B cell (primary cell): Measurements from ENCODE around the gene FSCN2. TPM values are rescaled to one million over a fixed set of nuclear protein-coding genes. Genes with fewer than 3 reads are reported as not detected.

Experiments
- ATAC-seq: fragments of 200-7000 bp; cut with Tn5 transposase; one replicate; pipeline ENCODE4 v1.10.0; 2021; ENCODE audit warnings: low read depth, mild to moderate bottlenecking, moderate number of reproducible peaks, moderate library complexity
- CTCF ChIA-PET: fragments of 350-600 bp; sonication (Branson Sonifier 250); formaldehyde crosslinking; loops from one replicate; lab custom pipeline; 2021; ENCODE audit warnings: antibody characterized with exemption, inconsistent platforms; lab: Charles Lee
- POLR2A ChIA-PET: fragments of 350-600 bp; sonication (Branson Sonifier 250); formaldehyde crosslinking; loops from one replicate; lab custom pipeline; 2021; ENCODE audit warnings: antibody characterized with exemption; lab: Charles Lee
- DNase-seq: peaks from one replicate; pipeline ENCODE4 v3.0.0; 2013
- H2AFZ ChIP-seq: 2 replicates; pipeline ENCODE4 v1.6.1; 2012; ENCODE audit warnings: mild to moderate bottlenecking, low read depth, low read length; ENCODE audit not compliant: insufficient read depth, poor library complexity, severe bottlenecking
- H3K27ac ChIP-seq, 2 donors: 1 replicate in 1 of 2; 2 replicates in 1 of 2; pipeline ENCODE4 v1.5.1; 2012 to 2013; ENCODE audit warnings: low read length in 2 of 2, mild to moderate bottlenecking in 2 of 2, moderate library complexity in 1 of 2
- H3K27me3 ChIP-seq, 4 experiments: fragments of 200-600 bp in 1 of 4; sonication (generic) in 1 of 4; replicated peaks in 1 of 4; 1 replicate in 2 of 4; 2 replicates in 2 of 4; pipeline versions ENCODE4 v1.6.1 to v1.7.0; 2013 to 2016; ENCODE audit warnings: low read length in 3 of 4, mild to moderate bottlenecking in 2 of 4, mixed read lengths in 1 of 4, moderate library complexity in 1 of 4; ENCODE audit not compliant: insufficient read depth in 4 of 4, control insufficient read depth in 3 of 4; ENCODE audit errors: control extremely low read depth in 1 of 4
- H3K36me3 ChIP-seq, 2 experiments: replicated peaks in 1 of 2; 1 replicate in 1 of 2; 2 replicates in 1 of 2; pipeline versions ENCODE4 v1.6.1 to v1.7.1; 2013; ENCODE audit warnings: low read length in 1 of 2; ENCODE audit not compliant: insufficient read depth in 2 of 2, control insufficient read depth in 1 of 2; ENCODE audit errors: control extremely low read depth in 1 of 2, extremely low read depth in 1 of 2
- H3K4me1 ChIP-seq, 2 donors: fragments of 200-600 bp in 1 of 2; sonication (generic) in 1 of 2; 1 replicate in 1 of 2; 2 replicates in 1 of 2; pipeline versions ENCODE4 v1.5.1 to v1.6.1; 2013 to 2017; ENCODE audit warnings: low read length in 2 of 2; ENCODE audit not compliant: control insufficient read depth in 2 of 2, insufficient read depth in 2 of 2
- H3K4me2 ChIP-seq: replicated peaks from 2 replicates; pipeline ENCODE3; 2012; ENCODE audit warnings: mild to moderate bottlenecking, low read depth, low read length; ENCODE audit not compliant: poor library complexity, severe bottlenecking
- H3K4me3 ChIP-seq, 5 experiments: fragments of 200-600 bp in 1 of 5; sonication (generic) in 1 of 5; 1 replicate in 3 of 5; 2 replicates in 2 of 5; pipeline versions ENCODE4 v1.5.1 to v1.7.0; 2011 to 2016; ENCODE audit warnings: low read length in 4 of 5, mild to moderate bottlenecking in 4 of 5, low read depth in 2 of 5, control low read depth in 1 of 5, moderate library complexity in 1 of 5; ENCODE audit not compliant: insufficient read depth in 1 of 5; ENCODE audit errors: control extremely low read depth in 1 of 5, extremely low read depth in 1 of 5
- H3K79me2 ChIP-seq: fragments of 200-600 bp; sonication (generic); one replicate; pipeline ENCODE4 v1.6.0; 2016; ENCODE audit warnings: low read length; ENCODE audit not compliant: control insufficient read depth, insufficient read depth
- H3K9ac ChIP-seq: fragments of 200-600 bp; sonication (generic); 2 replicates; pipeline ENCODE4 v1.6.1; 2017; ENCODE audit warnings: mild to moderate bottlenecking, low read length, moderate library complexity
- H3K9me3 ChIP-seq, 3 donors: one replicate each; pipeline versions ENCODE4 v1.6.1 to v1.7.1; 2013; ENCODE audit warnings: low read length in 2 of 3; ENCODE audit not compliant: control insufficient read depth in 2 of 3, insufficient read depth in 1 of 3; ENCODE audit errors: control extremely low read depth in 1 of 3
- H4K20me1 ChIP-seq: 2 replicates; pipeline ENCODE4 v1.6.0; 2012; ENCODE audit warnings: mild to moderate bottlenecking, low read length; ENCODE audit not compliant: insufficient read depth, control insufficient read depth, poor library complexity, severe bottlenecking
- H3K27ac Mint-ChIP-seq: one replicate; pipeline ENCODE4 v1.8.0; 2021; ENCODE audit warnings: mixed read lengths
- H3K27me3 Mint-ChIP-seq: one replicate; pipeline ENCODE4 v1.8.0; 2021; ENCODE audit warnings: mixed read lengths
- H3K4me1 Mint-ChIP-seq: one replicate; pipeline ENCODE4 v1.8.0; 2021; ENCODE audit warnings: mixed read lengths
- H3K4me3 Mint-ChIP-seq: one replicate; pipeline ENCODE4 v1.8.0; 2021; ENCODE audit warnings: mixed read lengths
- H3K9me3 Mint-ChIP-seq: one replicate; pipeline ENCODE4 v1.8.0; 2022; ENCODE audit warnings: mixed read lengths; ENCODE audit not compliant: insufficient read depth
- EZH2 ChIP-seq: IDR thresholded peaks from 2 replicates; pipeline ENCODE4 v1.6.1; 2012; ENCODE audit warnings: borderline replicate concordance, low read depth, mild to moderate bottlenecking, moderate library complexity, low read length; ENCODE audit not compliant: insufficient read depth, poor library complexity, severe bottlenecking
- WGBS: methylation state at CpG from one replicate; pipeline ENCODE4 v1.1.5; 2013; ENCODE audit warnings: missing lambda C conversion rate; ENCODE audit not compliant: insufficient coverage; 5-methylcytosine and 5-hydroxymethylcytosine counted together
- intact Hi-C: fragments of 100-400 bp; cut with micrococcal nuclease; formaldehyde crosslinking; loops from one replicate; pipeline ENCODE4 v1.10.0; 2022
- polyA plus RNA-seq: library from polyadenylated mRNA; depleted of rRNA; stranded (reverse); fragments of >200 nt; gene quantifications from 2 replicates; pipeline ENCODE4 v1.2.3, GENCODE V29; 2012
- total RNA-seq, 2 donors: library from RNA; stranded (reverse); fragments of 120-200 nt in 1 of 2; gene quantifications; 1 replicate in 1 of 2; 2 replicates in 1 of 2; pipeline versions ENCODE4 v1.2.3 to v1.2.4, GENCODE V29; 2013 to 2022
- TF ChIP-seq, protein P1 (sequence below): fragments of 200-600 bp; IDR thresholded peaks from one replicate; pipeline ENCODE4 v1.8.0; 2022; ENCODE audit warnings: antibody characterized with exemption, mild to moderate bottlenecking

The FSCN2 gene
- total and polyA plus RNA-seq, 2 donors (not counting 1 experiment from before 2014, with no cell fraction given) = 6.3 to 12.0 TPM

DNA sequence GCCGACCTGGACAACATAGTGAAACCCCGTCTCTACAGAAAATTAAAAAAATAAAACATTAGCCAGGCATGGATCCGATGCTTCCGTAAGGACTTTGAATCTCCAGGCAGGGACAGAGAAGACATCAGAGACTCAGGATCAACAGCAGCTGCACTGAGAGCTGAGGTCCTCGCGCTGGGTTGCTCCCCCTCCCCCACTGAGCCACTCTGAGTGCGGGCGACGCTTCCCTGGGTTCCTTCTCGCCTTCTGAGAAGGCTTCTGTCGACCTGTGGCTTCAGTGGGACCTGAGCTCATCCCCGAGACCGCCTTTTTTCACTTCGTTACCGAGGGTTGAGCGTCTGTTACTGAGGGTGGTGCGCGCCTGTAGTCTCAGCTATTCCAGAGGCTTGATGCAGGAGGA is 36.0 kb upstream of the FSCN2 start:
- ChIA-PET POLR2A (no interaction called here), CTCF (interaction anchor here (0.5 to 0.7 kb wide), 2 partner anchors 9 to 110 kb away, joined by 3 read pairs; no protein-coding TSS in a partner anchor)
- H3K4me1 Mint-ChIP-seq = no peaks in the 10 kb centered on the region
- WGBS = 91% methylated on average over 18 of the region's 18 CpGs
- no peaks in the 10 kb centered on the region for H3K9me3 Mint-ChIP-seq
- no peak overlapping the region for H3K4me2 ChIP-seq
- peaks cover 0 to 12% (median 5%) of the 10 kb centered on the region in 4 experiments for H3K27me3 ChIP-seq
- H3K79me2 ChIP-seq = no peaks in the 10 kb centered on the region
- H3K27ac Mint-ChIP-seq = no peak overlapping the region
- no peak overlapping the region for H3K27ac ChIP-seq
- H3K4me1 ChIP-seq = peaks cover 9 to 12% of the 10 kb centered on the region in 2 donors
- no peak for TF ChIP-seq EZH2
- TF ChIP-seq, protein P1, sequence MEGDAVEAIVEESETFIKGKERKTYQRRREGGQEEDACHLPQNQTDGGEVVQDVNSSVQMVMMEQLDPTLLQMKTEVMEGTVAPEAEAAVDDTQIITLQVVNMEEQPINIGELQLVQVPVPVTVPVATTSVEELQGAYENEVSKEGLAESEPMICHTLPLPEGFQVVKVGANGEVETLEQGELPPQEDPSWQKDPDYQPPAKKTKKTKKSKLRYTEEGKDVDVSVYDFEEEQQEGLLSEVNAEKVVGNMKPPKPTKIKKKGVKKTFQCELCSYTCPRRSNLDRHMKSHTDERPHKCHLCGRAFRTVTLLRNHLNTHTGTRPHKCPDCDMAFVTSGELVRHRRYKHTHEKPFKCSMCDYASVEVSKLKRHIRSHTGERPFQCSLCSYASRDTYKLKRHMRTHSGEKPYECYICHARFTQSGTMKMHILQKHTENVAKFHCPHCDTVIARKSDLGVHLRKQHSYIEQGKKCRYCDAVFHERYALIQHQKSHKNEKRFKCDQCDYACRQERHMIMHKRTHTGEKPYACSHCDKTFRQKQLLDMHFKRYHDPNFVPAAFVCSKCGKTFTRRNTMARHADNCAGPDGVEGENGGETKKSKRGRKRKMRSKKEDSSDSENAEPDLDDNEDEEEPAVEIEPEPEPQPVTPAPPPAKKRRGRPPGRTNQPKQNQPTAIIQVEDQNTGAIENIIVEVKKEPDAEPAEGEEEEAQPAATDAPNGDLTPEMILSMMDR = no peak
- H3K36me3 ChIP-seq = no peaks in the 10 kb centered on the region
- no peaks in the 10 kb centered on the region for H4K20me1 ChIP-seq
- H2AFZ ChIP-seq = no peak overlapping the region
- DNase-seq (no peak), ATAC-seq (no peak)
- peaks cover 16% of the 10 kb centered on the region for H3K27me3 Mint-ChIP-seq
- H3K9me3 ChIP-seq = peaks cover 0 to 4% (median 0%) of the 10 kb centered on the region in 3 donors
- H3K4me3 Mint-ChIP-seq = no peak overlapping the region
- H3K9ac ChIP-seq = no peak overlapping the region
- no peak overlapping the region for H3K4me3 ChIP-seq
- intact Hi-C loops = no loop called here

- Histone ChIP-seq H4K20me1 (no peaks in the 10 kb centered on the region), H3K4me1 (peaks cover 5 to 7% of the 10 kb centered on the region in 2 donors)
- no peaks in the 10 kb centered on the region for H3K4me1 Mint-ChIP-seq
Observed at GRCh38 chr17:81492706-81493105, 35.5 kb upstream of the FSCN2 start.

More at GRCh38 chr17:81492706-81493105, 35.5 kb upstream of the FSCN2 start:
- H3K27ac ChIP-seq = no peak overlapping the region
- H3K9me3 ChIP-seq = peaks cover 0 to 4% (median 0%) of the 10 kb centered on the region in 3 donors
- no peak overlapping the region for H3K4me2 ChIP-seq
- H2AFZ ChIP-seq = no peak overlapping the region
- no peak overlapping the region for H3K4me3 ChIP-seq
- no peak for TF ChIP-seq EZH2
- TF ChIP-seq, protein P1 = no peak
- H3K36me3 ChIP-seq = no peaks in the 10 kb centered on the region
- peaks cover 0 to 12% (median 5%) of the 10 kb centered on the region in 4 experiments for H3K27me3 ChIP-seq
- WGBS = 72% methylated on average over 5 of the region's 9 CpGs
- peaks cover 16% of the 10 kb centered on the region for H3K27me3 Mint-ChIP-seq
- H3K4me3 Mint-ChIP-seq = no peak overlapping the region
- H3K9me3 Mint-ChIP-seq = no peaks in the 10 kb centered on the region
- intact Hi-C loops = no loop called here
- no peak overlapping the region for H3K27ac Mint-ChIP-seq
- no peak overlapping the region for H3K9ac ChIP-seq
- no peak for ATAC-seq
- no peak for DNase-seq
- ChIA-PET POLR2A (no interaction called here), CTCF (interaction anchor here (0.7 to 1.2 kb wide), 2 partner anchors 9 to 201 kb away, joined by 3 read pairs; no protein-coding TSS in a partner anchor)
- no peaks in the 10 kb centered on the region for H3K79me2 ChIP-seq
